ENCODE data around the gene DPYSL5.

GRCh38 chr2:26970244-26970927 is 122.5 kb downstream of the DPYSL5 start, which contains the start of gene MAPRE3:
- TF ChIP-seq, protein P1, sequence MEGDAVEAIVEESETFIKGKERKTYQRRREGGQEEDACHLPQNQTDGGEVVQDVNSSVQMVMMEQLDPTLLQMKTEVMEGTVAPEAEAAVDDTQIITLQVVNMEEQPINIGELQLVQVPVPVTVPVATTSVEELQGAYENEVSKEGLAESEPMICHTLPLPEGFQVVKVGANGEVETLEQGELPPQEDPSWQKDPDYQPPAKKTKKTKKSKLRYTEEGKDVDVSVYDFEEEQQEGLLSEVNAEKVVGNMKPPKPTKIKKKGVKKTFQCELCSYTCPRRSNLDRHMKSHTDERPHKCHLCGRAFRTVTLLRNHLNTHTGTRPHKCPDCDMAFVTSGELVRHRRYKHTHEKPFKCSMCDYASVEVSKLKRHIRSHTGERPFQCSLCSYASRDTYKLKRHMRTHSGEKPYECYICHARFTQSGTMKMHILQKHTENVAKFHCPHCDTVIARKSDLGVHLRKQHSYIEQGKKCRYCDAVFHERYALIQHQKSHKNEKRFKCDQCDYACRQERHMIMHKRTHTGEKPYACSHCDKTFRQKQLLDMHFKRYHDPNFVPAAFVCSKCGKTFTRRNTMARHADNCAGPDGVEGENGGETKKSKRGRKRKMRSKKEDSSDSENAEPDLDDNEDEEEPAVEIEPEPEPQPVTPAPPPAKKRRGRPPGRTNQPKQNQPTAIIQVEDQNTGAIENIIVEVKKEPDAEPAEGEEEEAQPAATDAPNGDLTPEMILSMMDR (IDR thresholded peaks at IDR 0.05; ENCODE audit: poor library complexity, severe bottlenecking), result peak; percentile 9
- TF ChIP-seq TAF1 (IDR thresholded peaks at IDR 0.05; ENCODE audit: low read depth) (peak; percentile 71), EZH2 (IDR thresholded peaks at IDR 0.05; ENCODE audit: borderline replicate concordance, insufficient read depth, low read length, poor library complexity, severe bottlenecking) (no peak), SMC3 (conservative IDR thresholded peaks at IDR 0.05; ENCODE audit: poor library complexity) (no peak), POLR2AphosphoS5 (IDR thresholded peaks at IDR 0.05) (peak; percentile 82), EP300 (conservative IDR thresholded peaks at IDR 0.05; ENCODE audit: poor library complexity, severe bottlenecking) (peak; percentile 88), RAD21 (conservative IDR thresholded peaks at IDR 0.05) (no peak)
- TF ChIP-seq, protein P2, sequence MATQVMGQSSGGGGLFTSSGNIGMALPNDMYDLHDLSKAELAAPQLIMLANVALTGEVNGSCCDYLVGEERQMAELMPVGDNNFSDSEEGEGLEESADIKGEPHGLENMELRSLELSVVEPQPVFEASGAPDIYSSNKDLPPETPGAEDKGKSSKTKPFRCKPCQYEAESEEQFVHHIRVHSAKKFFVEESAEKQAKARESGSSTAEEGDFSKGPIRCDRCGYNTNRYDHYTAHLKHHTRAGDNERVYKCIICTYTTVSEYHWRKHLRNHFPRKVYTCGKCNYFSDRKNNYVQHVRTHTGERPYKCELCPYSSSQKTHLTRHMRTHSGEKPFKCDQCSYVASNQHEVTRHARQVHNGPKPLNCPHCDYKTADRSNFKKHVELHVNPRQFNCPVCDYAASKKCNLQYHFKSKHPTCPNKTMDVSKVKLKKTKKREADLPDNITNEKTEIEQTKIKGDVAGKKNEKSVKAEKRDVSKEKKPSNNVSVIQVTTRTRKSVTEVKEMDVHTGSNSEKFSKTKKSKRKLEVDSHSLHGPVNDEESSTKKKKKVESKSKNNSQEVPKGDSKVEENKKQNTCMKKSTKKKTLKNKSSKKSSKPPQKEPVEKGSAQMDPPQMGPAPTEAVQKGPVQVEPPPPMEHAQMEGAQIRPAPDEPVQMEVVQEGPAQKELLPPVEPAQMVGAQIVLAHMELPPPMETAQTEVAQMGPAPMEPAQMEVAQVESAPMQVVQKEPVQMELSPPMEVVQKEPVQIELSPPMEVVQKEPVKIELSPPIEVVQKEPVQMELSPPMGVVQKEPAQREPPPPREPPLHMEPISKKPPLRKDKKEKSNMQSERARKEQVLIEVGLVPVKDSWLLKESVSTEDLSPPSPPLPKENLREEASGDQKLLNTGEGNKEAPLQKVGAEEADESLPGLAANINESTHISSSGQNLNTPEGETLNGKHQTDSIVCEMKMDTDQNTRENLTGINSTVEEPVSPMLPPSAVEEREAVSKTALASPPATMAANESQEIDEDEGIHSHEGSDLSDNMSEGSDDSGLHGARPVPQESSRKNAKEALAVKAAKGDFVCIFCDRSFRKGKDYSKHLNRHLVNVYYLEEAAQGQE (IDR thresholded peaks at IDR 0.05; ENCODE audit: borderline replicate concordance), result no peak

All from neural cell (in vitro differentiated cells).